ENCODE results near the gene SLC25A18.
A peak's percentile ranks its signal among the peaks of the same experiment; 100 is the strongest.

Gene SLC25A18

DNA sequence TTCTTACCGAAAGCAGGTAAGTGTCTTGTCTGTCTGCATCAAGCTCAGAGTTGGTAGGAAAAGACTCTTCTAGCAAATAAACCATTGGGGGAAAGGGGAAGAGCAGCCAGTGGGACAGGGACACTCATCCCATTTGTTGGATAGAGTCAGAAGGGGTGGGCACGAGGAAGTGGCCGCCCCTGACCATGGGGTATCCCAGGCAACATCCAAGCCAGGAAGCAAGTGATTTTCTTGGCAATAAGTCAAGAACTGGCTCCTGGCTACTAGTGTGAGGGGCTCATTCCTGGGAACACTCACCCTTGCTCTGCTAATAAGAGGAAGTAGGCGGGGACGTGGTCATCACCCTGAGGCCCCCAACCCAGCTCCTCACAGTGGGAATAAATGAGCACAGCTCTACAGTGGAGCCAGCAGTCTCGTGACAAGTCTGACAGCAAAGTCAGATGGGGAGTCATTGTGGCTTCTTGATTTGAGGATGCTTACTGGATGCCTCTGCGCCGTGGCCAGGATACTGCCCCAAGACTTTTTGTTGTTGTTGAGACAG lies 6.7 kb downstream of the SLC25A18 start:
- peak; percentile 91 for DNase-seq (ENCODE audit: low read depth)
- H3K4me3 ChIP-seq (ENCODE audit: low read depth, low read length), result peak overlapping the region; percentile 47
- TF ChIP-seq, protein P1, sequence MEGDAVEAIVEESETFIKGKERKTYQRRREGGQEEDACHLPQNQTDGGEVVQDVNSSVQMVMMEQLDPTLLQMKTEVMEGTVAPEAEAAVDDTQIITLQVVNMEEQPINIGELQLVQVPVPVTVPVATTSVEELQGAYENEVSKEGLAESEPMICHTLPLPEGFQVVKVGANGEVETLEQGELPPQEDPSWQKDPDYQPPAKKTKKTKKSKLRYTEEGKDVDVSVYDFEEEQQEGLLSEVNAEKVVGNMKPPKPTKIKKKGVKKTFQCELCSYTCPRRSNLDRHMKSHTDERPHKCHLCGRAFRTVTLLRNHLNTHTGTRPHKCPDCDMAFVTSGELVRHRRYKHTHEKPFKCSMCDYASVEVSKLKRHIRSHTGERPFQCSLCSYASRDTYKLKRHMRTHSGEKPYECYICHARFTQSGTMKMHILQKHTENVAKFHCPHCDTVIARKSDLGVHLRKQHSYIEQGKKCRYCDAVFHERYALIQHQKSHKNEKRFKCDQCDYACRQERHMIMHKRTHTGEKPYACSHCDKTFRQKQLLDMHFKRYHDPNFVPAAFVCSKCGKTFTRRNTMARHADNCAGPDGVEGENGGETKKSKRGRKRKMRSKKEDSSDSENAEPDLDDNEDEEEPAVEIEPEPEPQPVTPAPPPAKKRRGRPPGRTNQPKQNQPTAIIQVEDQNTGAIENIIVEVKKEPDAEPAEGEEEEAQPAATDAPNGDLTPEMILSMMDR (conservative IDR thresholded peaks at IDR 0.05; ENCODE audit: low read depth, low read length), result no peak

DNA sequence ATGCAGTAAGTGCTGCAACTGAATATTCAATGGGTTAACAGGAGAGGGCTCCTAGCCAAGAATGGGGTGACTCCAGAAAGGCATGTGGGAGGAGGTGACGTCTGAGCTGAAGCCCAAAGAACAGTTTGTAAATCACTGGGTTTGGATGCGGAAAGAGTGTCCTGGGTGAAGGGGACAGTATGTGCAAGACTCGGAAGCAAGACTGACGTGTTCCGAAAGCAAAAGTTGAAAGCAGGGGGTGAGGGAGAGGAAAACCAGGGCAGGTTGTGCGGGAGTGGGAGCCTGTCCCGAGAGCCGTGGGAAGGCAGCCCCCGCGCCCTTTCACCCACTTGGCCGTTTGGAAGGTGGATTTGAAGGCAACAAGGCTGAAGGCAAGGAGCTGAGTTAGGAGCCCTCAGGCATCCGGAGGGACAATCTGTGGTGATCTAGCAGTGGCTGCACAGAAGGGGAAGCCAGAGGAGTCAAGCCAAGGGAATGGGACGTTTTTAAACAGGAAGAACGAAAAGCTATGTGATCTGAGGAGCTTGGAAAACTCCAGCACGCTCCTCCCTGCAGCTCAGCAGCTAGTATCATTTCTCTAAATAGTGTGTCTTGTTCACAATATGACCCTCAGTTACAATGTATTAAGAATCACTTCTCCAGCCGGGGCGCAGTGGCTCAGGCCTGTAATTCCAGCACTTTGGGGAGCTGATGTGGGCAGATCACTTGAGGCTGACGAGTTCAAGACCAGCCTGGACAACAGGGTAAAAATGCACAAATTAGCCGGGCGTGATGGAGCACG lies 7.7 kb downstream of the SLC25A18 start:
- TF ChIP-seq, protein P1 (conservative IDR thresholded peaks at IDR 0.05; ENCODE audit: low read depth, low read length), result no peak
- peak; percentile 98 for DNase-seq (ENCODE audit: low read depth)
- H3K4me3 ChIP-seq (ENCODE audit: low read depth, low read length), result peak overlapping the region; percentile 48

DNA sequence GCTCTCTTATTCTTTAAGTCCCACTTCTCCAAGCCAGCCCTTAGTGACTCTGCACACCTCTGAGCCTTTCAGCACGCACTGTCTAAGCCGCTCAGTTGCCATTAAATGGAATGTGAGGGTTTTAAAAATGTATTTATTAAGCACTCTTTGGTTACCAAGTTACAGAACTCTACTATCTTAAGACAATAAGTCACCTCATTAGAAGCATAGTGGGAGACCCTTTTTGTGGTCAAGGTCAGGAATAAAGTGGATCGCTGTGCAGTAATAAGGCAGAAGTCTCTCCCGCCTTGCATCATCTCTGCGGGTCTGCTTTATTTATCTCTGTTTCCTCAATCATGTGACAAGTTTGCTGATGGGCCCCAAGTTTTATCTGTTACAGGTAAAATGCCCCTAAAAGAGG lies 11.9 kb downstream of the SLC25A18 start:
- TF ChIP-seq, protein P1 (conservative IDR thresholded peaks at IDR 0.05; ENCODE audit: low read depth, low read length), result no peak
- peak; percentile 29 for DNase-seq (ENCODE audit: low read depth)
- H3K4me3 ChIP-seq (ENCODE audit: low read depth, low read length), result no peak overlapping the region

- no peak for DNase-seq (ENCODE audit: low read depth)
- TF ChIP-seq, protein P1 (conservative IDR thresholded peaks at IDR 0.05; ENCODE audit: low read depth, low read length), result no peak
Measured at GRCh38 chr22:17575681-17576080, 12.4 kb downstream of the SLC25A18 start.

DNA sequence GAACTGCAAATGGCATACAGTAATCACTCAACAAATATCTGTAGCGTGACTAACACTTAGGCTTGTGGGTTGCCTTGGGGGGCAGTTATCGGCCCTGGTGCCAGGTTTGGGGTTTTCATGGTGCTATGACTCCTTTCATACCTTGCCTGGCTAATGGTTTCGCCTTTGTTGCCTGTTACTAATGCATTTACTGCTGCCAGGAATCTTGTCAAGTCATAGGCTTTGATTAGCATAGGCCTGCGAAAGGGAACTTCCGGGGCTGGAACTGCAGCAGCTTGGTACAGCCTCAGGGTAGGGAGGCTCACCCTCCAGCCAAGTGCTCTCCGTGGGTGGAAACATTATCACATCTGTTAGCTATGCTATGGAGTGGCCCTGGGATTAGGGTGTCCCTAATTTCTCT lies 13.2 kb downstream of the SLC25A18 start:
- TF ChIP-seq, protein P1 (conservative IDR thresholded peaks at IDR 0.05; ENCODE audit: low read depth, low read length), result no peak
- peak; percentile 84 for DNase-seq (ENCODE audit: low read depth)

More at GRCh38 chr22:17575681-17576080, 12.4 kb downstream of the SLC25A18 start:
- no peak overlapping the region for H3K4me3 ChIP-seq (ENCODE audit: low read depth, low read length)

DNA sequence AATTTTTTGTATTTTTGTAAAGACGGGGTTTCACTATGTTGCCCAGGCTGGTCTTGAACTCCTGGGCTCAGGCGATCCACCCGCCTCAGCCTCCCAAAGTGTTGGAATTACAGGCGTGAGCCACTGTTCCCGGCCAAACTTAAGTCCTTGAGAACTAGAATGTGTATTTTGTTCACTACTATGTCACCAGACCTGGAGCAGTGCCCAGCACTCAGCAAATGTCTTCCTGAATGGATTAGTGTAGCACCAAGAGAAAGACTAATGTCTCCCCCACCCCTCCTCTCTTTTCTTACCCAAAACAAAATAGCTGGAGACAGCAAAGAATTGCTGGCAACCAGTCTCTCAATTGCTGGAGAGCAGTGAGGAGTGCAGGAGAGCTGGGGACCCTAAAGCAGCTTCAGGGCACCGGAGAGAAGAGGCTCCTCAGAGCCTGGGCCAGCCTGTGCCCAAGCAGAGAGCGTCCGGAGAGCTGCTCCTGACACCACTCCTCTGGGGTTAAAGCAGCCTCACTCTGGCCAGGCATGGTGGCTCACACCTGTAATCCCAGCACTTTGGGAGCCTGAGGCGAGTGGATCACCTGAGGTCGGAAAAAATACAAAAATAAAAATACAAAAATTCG lies 14.9 kb downstream of the SLC25A18 start:
- DNase-seq (ENCODE audit: low read depth), result peak; percentile 53
- TF ChIP-seq, protein P1 (conservative IDR thresholded peaks at IDR 0.05; ENCODE audit: low read depth, low read length), result no peak
- no peak overlapping the region for H3K4me3 ChIP-seq (ENCODE audit: low read depth, low read length)

More for the DNA sequence above, 13.2 kb downstream of the SLC25A18 start:
- no peak overlapping the region for H3K4me3 ChIP-seq (ENCODE audit: low read depth, low read length)
